Urinary bladder (tissue), 4 donors: Measurements from ENCODE around the gene CELA1. TPM values are rescaled to one million over a fixed set of nuclear protein-coding genes. Genes with fewer than 3 reads are reported as not detected.
A peak's percentile ranks its signal among the peaks of the same experiment; 100 is the strongest.
"Not testable (repeated sequence)": the region's sequence is repeated elsewhere in the genome, so short reads cannot be mapped to it uniquely, and the experiment has no call there.

ENCODE experiments used
- DNase-seq: peaks from one replicate; pipeline ENCODE4 v3.0.0-alpha.2; 2015; ENCODE audit errors: extremely low spot score
- H3K27ac ChIP-seq: one replicate; pipeline ENCODE4 v1.5.1; 2013; ENCODE audit warnings: low read depth, mild to moderate bottlenecking, moderate library complexity
- H3K36me3 ChIP-seq: one replicate; pipeline ENCODE4 v1.6.1; 2013; ENCODE audit warnings: mild to moderate bottlenecking, moderate library complexity; ENCODE audit not compliant: insufficient read depth
- H3K4me1 ChIP-seq: one replicate; pipeline ENCODE4 v1.6.1; 2013; ENCODE audit warnings: mild to moderate bottlenecking, moderate library complexity; ENCODE audit not compliant: insufficient read depth
- H3K4me3 ChIP-seq: one replicate; pipeline ENCODE4 v1.5.1; 2013; ENCODE audit warnings: low read depth, low read length
- WGBS: extraction: QIAGEN DNeasy Blood & Tissue Kit; methylation state at CpG from one replicate; pipeline ENCODE4 v1.1.7; 2013; 5-methylcytosine and 5-hydroxymethylcytosine counted together
- polyA plus RNA-seq: library from polyadenylated mRNA; stranded (reverse); fragments of 200-250 nt; gene quantifications from one replicate; pipeline ENCODE4 v1.2.3, GENCODE V29; 2013
- total RNA-seq: library from RNA; depleted of rRNA; stranded (reverse); fragments of >200 nt; gene quantifications from one replicate; pipeline ENCODE4 v1.2.3, GENCODE V29; 2014
- donor health status: healthy with polysubstance abuse.
- donor health status: healthy.

Gene CELA1
- total and polyA plus RNA-seq, 2 donors, result not detected

DNA sequence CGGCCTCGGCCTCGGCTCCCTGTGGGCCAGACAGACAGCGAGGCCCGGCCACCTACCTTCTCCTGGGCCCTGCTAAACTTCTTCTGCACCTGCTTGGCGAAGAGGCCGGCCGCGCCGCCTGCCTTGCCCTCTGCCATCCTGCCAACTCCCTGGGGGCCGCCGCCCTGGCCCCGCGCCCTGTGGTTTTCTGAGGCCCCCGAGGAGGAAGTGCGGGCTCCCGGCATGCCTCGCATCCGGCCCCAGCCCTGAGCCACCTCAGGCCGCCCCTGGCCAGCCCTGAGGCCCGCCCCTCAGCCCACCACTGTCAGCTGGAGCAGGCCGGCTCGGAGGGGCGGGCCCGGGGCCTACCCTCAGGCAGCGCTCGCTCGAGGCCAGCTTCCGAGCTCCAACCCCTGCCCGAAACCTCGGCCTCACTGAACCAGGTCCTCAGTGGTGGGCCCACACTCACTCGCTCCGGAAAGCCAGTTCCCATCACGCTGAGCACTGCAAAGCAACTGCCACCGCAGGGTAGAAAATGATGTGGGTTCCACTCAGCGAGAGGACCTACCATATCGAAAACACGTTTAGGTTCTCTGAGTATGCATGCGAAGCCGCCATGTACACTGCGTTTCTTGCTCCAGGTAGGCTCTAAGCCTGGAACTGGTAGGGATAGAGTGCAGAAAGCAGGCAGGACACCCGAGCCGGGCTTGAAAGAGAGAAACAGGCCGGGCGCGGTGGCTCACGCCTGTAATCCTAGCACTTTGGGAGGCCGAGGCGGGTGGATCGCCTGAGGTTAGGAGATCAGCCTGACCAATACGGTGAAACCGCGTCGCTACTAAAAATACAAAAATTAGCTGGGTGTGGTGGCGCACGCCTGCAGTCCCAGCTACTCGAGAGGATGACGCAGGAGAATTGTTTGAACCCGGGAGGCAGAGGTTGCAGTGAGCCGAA lies 22.2 kb downstream of the CELA1 start, which contains the start of gene BIN2:
BIN2 (minus strand) TSS at position 209 of the 930 bp plus-strand sequence; CDS start at position 137, 72 bp downstream.
- Histone ChIP-seq H3K4me3 (peak within 1 kb of the TSS; percentile 23), H3K4me1 (no peaks in the 10 kb centered on the region), H3K27ac (no peak within 1 kb of the TSS), H3K36me3 (no peaks in the 10 kb centered on the region)
- no peak for DNase-seq
- WGBS, result 88% methylated on average over 60 of the region's 60 CpGs

DNA sequence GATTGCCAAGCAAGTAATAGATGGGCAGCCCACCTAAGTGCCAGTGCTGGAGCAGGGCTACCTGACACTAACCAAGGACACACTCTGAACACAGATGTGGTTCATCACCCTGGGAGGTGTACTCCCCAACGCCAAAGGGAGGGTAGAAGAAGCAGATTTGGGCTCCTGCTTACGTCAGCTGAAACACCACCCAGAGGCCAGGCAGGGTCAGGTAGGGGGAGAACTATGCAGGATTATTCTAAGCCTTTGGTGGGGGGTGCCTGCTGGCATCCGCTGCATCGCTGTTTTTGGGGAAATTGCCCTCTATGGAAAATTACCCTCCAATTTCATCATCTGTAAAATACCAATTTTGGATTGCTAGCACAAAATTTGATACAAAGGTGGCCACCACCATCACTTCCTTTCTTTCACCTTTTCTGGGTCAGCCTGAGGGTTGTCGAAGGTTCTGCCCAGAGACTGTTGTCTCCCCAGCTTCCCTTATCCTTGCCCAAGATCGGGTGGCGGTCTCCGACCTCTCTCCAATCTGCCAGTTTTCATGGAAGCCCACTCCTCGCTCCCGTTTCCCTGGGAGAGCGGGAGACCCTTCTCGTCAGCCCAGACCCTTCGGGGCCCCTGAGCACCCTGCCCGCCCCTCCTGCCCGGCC lies 23.0 kb downstream of the CELA1 start:
- H3K36me3 ChIP-seq, result peaks cover under 1% of the 10 kb centered on the region
- WGBS, result 77% methylated on average over 15 of the region's 15 CpGs
- no peak overlapping the region for H3K27ac ChIP-seq
- DNase-seq, result no peak
- H3K4me1 ChIP-seq, result no peaks in the 10 kb centered on the region
- peak overlapping the region; percentile 23 for H3K4me3 ChIP-seq

- WGBS, result 78% methylated on average over 5 of the region's 5 CpGs
- Histone ChIP-seq H3K36me3 (peaks cover 2% of the 10 kb centered on the region), H3K4me1 (no peaks in the 10 kb centered on the region), H3K27ac (no peak overlapping the region), H3K4me3 (no peak overlapping the region)
- DNase-seq, result no peak
Measured at GRCh38 chr12:51322452-51322851, 24.0 kb downstream of the CELA1 start.

- DNase-seq, result no peak
- Histone ChIP-seq H3K4me3 (no peak overlapping the region), H3K27ac (no peak overlapping the region), H3K4me1 (no peaks in the 10 kb centered on the region), H3K36me3 (peaks cover 2% of the 10 kb centered on the region)
- WGBS, result 85% methylated on average over 3 of the region's 3 CpGs
Measured at GRCh38 chr12:51321882-51322281, 24.6 kb downstream of the CELA1 start.

DNA sequence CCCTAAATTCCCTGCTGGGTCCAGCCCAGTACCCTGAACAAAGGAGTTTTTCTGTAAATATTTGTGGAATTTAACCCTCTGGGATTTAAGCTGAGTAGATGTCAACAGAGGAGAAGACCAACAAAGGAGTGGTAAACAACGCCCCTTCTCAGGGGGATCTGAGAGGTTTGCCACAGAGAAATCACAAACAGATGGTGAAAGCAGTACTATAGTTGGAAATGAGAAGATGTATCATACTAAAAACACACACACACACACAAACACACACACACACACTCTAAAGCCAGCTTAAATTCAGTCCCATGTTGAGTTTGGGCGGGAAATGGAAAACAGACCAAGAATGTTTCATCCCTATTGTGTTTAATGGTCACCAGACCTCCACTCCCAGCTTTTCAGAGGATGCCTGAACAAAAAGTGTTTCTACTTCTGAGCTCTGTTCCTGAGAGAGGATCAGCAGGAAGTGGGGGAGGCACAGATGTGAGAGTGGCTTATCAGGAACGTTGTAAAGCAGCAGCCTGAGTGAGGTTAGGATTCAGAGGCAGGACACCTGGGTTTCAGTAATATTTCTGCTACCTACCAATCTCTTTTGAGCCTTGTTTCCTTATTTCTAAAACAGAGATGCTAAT lies 25.7 kb downstream of the CELA1 start:
- WGBS, result 21% methylated on average over 3 of the region's 3 CpGs
- no peak overlapping the region for H3K27ac ChIP-seq
- no peak overlapping the region for H3K4me3 ChIP-seq
- H3K4me1 ChIP-seq, result no peaks in the 10 kb centered on the region
- peaks cover 2% of the 10 kb centered on the region for H3K36me3 ChIP-seq
- peak; percentile 40 for DNase-seq

GRCh38 chr12:51320311-51320694 lies 26.2 kb downstream of the CELA1 start:
- no peak overlapping the region for H3K27ac ChIP-seq
- no peaks in the 10 kb centered on the region for H3K4me1 ChIP-seq
- no peak overlapping the region for H3K4me3 ChIP-seq
- WGBS, result 43% methylated on average over 4 of the region's 4 CpGs
- peaks cover 2% of the 10 kb centered on the region for H3K36me3 ChIP-seq
- DNase-seq, result no peak

GRCh38 chr12:51318846-51319599 lies 27.5 kb downstream of the CELA1 start:
- no peaks in the 10 kb centered on the region for H3K4me1 ChIP-seq
- H3K4me3 ChIP-seq, result no peak overlapping the region
- DNase-seq, result no peak
- 58% methylated on average over 3 of the region's 3 CpGs for whole genome bisulfite sequencing
- peaks cover 2% of the 10 kb centered on the region for H3K36me3 ChIP-seq
- no peak overlapping the region for H3K27ac ChIP-seq

- H3K27ac ChIP-seq, H3K4me3 ChIP-seq, H3K36me3 ChIP-seq, DNase-seq, H3K4me1 ChIP-seq: not testable (repeated sequence)
- WGBS, result 86% methylated on average over 8 of the region's 8 CpGs
Measured at GRCh38 chr12:51318057-51318806, 28.2 kb downstream of the CELA1 start.

- no peak for DNase-seq
- 98% methylated on average over 1 of the region's 1 CpG for WGBS
- Histone ChIP-seq H3K27ac (no peak overlapping the region), H3K4me3 (no peak overlapping the region), H3K4me1 (peaks cover 1% of the 10 kb centered on the region), H3K36me3 (no peaks in the 10 kb centered on the region)
Measured at GRCh38 chr12:51311389-51311788, 35.1 kb downstream of the CELA1 start.

- Histone ChIP-seq H3K4me1 (peaks cover 1% of the 10 kb centered on the region), H3K4me3 (no peak overlapping the region), H3K36me3 (no peaks in the 10 kb centered on the region), H3K27ac (no peak overlapping the region)
- 68% methylated on average over 6 of the region's 6 CpGs for WGBS
- no peak for DNase-seq
Measured at GRCh38 chr12:51307655-51308593, 38.6 kb downstream of the CELA1 start.

DNA sequence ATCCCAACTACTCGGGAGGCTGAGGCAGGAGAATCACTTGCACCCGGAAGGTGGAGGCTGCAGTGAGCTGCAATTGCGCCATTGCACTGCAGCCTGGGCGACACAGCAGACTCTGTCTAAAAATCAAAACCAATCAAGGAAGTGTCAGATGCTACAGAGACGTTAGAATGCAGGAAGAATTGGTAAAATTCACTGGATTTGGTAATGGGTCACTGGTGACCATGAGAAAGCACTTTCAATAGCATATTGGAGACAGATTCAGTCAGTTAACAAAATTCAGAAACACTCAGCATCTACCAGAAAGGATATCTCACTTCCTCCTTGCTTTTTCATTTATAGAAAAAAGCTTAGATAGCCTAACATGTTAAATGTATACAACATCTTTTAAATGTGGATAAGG lies 40.0 kb downstream of the CELA1 start:
- peaks cover 1% of the 10 kb centered on the region for H3K4me1 ChIP-seq
- DNase-seq, result no peak
- 86% methylated on average over 5 of the region's 5 CpGs for WGBS
- no peak overlapping the region for H3K4me3 ChIP-seq
- no peaks in the 10 kb centered on the region for H3K36me3 ChIP-seq
- no peak overlapping the region for H3K27ac ChIP-seq

GRCh38 chr12:51300768-51301167 lies 45.7 kb downstream of the CELA1 start:
- not testable (repeated sequence) for H3K4me3 ChIP-seq, H3K36me3 ChIP-seq
- 83% methylated on average over 10 of the region's 10 CpGs for WGBS

More at GRCh38 chr12:51300768-51301167, 45.7 kb downstream of the CELA1 start:
- not testable (repeated sequence) for H3K4me1 ChIP-seq, H3K27ac ChIP-seq, DNase-seq
